Activated T-helper 17 cell treated with anti-CD3 and anti-CD28 coated beads, Interleukin-2, amount 50 U/mL, for 72 hours (primary cell): Measurements from ENCODE around the gene ACP3. TPM values are rescaled to one million over a fixed set of nuclear protein-coding genes. Genes with fewer than 3 reads are reported as not detected.
"Not testable (repeated sequence)": the region's sequence is repeated elsewhere in the genome, so short reads cannot be mapped to it uniquely, and the experiment has no call there.

Source experiments
- ATAC-seq: fragments of 150-1000 bp; cut with Tn5 transposase; replicated peaks from 2 replicates; pipeline ENCODE4 v1.10.0; 2021; ENCODE audit warnings: mild to moderate bottlenecking, moderate library complexity
- H3K27ac Mint-ChIP-seq: one replicate; pipeline ENCODE4 v1.8.0; 2022; ENCODE audit warnings: mixed read lengths
- H3K27me3 Mint-ChIP-seq: one replicate; pipeline ENCODE4 v1.8.0; 2022; ENCODE audit warnings: mixed read lengths
- H3K36me3 Mint-ChIP-seq: one replicate; pipeline ENCODE4 v1.8.0; 2022; ENCODE audit warnings: low read depth, mild to moderate bottlenecking, mixed read lengths
- H3K4me1 Mint-ChIP-seq: one replicate; pipeline ENCODE4 v1.8.0; 2022; ENCODE audit warnings: mixed read lengths
- H3K4me3 Mint-ChIP-seq: one replicate; pipeline ENCODE4 v1.8.0; 2022; ENCODE audit warnings: mild to moderate bottlenecking, mixed read lengths
- H3K9me3 Mint-ChIP-seq: one replicate; pipeline ENCODE4 v1.8.0; 2022; ENCODE audit warnings: mixed read lengths
- total RNA-seq, 2 donors: library from RNA; stranded (reverse); gene quantifications; one replicate each; pipeline ENCODE4 v1.2.3, GENCODE V29; 2022

Gene ACP3
- total RNA-seq, 2 donors from 2014 or later: not detected

DNA sequence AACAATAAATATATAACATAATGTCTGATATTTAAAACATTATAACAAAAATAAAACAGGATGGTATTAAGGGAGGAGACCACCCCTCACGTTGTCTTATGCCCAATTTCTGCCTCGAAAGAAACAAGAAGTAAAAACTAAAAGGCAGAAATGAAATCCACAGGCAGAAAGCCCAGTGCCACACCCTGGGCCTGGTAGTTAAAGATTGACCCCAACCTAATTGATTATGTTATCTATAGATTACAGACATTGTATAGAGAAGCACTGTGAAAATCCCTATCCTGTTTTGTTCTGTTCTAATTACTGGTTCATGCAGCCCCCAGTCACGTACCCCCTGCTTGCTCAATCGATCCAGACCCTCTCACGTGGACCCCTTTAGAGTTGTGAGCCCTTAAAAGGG is 22.3 kb upstream of the ACP3 start:
- ATAC-seq: no peak
- H3K36me3 Mint-ChIP-seq: no peaks in the 10 kb centered on the region
- peaks cover 10% of the 10 kb centered on the region for H3K27me3 Mint-ChIP-seq
- H3K4me1 Mint-ChIP-seq: no peaks in the 10 kb centered on the region
- H3K9me3 Mint-ChIP-seq: peaks cover 4% of the 10 kb centered on the region
- H3K4me3 Mint-ChIP-seq: no peak overlapping the region
- no peak overlapping the region for H3K27ac Mint-ChIP-seq

DNA sequence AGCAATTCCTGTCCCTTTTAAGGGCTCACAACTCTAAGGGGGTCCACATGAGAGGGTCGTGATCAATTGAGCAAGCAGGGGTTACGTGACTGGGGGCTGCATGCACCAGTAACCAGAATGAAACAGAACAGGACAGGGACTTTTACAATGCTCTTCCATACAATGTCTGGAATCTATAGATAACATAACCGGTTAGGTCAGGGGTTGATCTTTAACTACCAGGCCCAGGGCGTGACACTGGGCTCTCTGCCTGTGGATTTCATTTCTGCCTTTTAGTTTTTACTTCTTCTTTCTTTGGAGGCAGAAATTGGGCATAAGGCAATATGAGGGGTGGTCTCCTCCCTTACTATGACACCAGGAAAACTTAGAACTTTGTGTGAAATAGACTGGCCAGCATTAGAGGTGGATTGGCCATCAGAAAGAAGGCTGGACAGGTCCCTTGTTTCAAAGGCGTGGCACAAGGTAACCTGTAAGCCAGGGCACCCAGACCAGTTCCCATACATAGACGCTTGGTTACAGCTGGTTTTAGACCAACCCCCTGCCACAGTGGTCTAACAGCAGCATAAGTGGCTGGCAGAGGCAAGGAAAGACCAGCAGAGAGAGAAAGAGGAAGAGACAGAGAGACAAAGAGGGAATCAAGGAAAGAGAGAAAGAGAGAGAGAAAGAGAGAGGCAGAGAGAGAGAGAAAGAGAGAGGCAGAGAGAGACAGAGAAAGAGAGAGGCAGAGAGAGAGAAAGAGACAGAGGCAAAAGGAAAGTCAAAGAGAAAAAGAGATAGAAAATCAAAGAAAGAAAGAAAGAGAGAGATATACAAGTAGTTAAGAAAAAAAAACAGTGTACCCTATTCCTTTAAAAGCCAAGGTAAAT is 13.6 kb upstream of the ACP3 start:
- H3K4me1 Mint-ChIP-seq, ATAC-seq, H3K27ac Mint-ChIP-seq, H3K4me3 Mint-ChIP-seq, H3K36me3 Mint-ChIP-seq: not testable (repeated sequence)
- Mint-ChIP-seq H3K27me3 (peaks cover 17% of the 10 kb centered on the region), H3K9me3 (peaks cover 11% of the 10 kb centered on the region)

DNA sequence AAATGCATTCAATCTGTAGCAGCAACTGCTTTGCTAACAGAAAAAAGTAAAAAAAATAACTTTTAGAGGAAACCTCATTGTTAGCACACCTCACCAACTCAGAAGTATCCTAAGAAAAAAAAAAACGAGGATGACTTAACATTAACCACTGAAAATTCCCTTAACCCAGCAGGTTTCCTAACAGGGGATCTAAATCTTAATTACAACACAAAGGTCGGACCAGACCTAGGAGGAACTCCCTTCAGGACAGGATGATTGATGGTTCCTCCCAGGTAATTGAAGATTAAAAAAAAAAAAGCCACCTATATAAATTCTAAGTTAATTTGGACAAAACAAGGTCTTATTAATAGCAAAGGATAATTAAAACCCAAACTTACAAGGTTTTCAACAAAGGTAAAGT is 12.9 kb upstream of the ACP3 start:
- H3K4me3 Mint-ChIP-seq, H3K36me3 Mint-ChIP-seq, ATAC-seq, H3K4me1 Mint-ChIP-seq, H3K27ac Mint-ChIP-seq: not testable (repeated sequence)
- peaks cover 17% of the 10 kb centered on the region for H3K27me3 Mint-ChIP-seq
- peaks cover 11% of the 10 kb centered on the region for H3K9me3 Mint-ChIP-seq

DNA sequence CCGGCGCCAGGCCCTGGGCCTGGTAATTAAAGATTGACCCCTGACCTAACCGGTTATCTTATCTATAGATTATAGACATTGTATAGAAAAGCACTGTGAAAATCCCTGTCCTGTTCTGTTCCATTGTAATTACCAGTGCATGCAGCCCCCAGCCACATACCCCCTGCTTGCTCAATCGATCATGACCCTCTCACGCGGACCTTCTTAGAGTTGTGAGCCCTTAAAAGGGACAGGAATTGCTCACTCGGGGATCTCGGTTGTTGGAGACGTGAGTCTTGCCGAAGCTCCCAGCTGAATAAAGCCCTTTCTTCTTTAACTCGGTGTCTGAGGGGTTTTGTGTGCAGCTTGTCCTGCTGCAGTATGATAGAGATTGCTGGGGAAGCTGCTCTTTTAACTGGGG is 7.2 kb upstream of the ACP3 start:
- H3K27me3 Mint-ChIP-seq, H3K4me1 Mint-ChIP-seq, H3K27ac Mint-ChIP-seq, H3K9me3 Mint-ChIP-seq, H3K36me3 Mint-ChIP-seq, ATAC-seq, H3K4me3 Mint-ChIP-seq: not testable (repeated sequence)

DNA sequence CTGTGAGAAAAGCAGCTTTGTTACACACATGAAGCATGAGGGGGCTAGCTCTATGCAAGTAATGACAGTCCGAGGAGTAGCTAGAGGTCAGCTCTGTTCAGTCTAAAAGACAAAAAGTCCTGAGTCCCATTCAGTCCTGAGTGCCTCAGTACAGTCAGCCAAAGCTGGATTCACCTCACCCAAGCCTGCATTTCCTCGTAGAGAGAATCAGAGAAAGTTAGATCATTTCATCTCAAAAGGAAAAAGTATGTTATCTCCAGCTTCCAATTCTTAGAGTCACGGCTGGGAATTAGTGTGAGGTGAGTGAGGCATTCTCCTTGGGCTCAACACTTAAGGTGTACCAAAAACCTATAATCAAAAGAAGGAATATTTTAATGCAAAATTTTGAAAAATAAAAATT is 5.9 kb upstream of the ACP3 start:
- H3K4me3 Mint-ChIP-seq: no peak overlapping the region
- H3K27ac Mint-ChIP-seq: no peak overlapping the region
- H3K9me3 Mint-ChIP-seq: no peaks in the 10 kb centered on the region
- no peak for ATAC-seq
- no peaks in the 10 kb centered on the region for H3K4me1 Mint-ChIP-seq
- H3K27me3 Mint-ChIP-seq: peaks cover 11% of the 10 kb centered on the region
- H3K36me3 Mint-ChIP-seq: no peaks in the 10 kb centered on the region

DNA sequence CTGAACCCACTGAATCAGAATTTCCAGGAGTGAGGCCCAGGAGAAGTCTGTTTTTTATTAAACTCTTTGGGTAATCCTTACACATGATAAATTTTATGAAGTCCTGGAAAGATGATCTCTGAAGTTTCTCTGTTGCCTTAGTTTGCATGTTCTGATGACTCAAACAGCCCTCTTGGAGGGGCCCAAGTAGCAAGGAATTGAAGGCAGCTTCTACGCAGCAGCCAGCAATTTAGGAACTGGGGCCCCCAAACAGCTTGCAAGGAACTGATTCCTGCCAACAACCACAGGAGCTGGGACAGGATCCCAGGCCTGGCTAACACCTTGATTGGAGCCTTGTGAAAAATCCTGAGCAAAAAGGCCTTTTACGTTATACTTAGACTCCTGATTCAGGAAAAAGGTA is 5.4 kb upstream of the ACP3 start:
- Mint-ChIP-seq H3K9me3 (no peaks in the 10 kb centered on the region), H3K4me3 (no peak overlapping the region), H3K27me3 (peaks cover 11% of the 10 kb centered on the region), H3K4me1 (no peaks in the 10 kb centered on the region), H3K36me3 (no peaks in the 10 kb centered on the region), H3K27ac (no peak overlapping the region)
- no peak for ATAC-seq

DNA sequence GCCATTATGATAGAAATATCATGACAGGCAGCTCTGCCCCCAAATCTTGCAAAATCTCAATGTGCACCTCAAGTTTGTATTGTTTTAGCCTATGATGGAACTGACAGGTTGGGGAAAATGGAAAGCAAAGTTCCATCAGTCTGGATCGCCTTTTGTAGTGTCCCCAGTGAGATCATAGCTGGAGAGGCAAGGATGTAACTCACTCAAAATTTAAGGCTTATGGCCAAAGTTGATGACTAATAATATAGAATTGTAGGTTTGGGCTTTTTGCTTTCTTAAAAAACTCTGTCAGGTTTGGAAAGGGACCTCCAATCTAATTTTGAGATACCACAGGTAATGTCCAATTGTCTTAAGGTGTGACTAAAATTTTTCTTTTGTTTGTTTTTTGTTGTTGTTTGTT is 1.4 kb upstream of the ACP3 start:
- Mint-ChIP-seq H3K36me3 (no peaks in the 10 kb centered on the region), H3K4me3 (no peak overlapping the region), H3K9me3 (no peaks in the 10 kb centered on the region), H3K27ac (no peak overlapping the region), H3K4me1 (no peaks in the 10 kb centered on the region), H3K27me3 (peaks cover 16% of the 10 kb centered on the region)
- ATAC-seq: no peak

DNA sequence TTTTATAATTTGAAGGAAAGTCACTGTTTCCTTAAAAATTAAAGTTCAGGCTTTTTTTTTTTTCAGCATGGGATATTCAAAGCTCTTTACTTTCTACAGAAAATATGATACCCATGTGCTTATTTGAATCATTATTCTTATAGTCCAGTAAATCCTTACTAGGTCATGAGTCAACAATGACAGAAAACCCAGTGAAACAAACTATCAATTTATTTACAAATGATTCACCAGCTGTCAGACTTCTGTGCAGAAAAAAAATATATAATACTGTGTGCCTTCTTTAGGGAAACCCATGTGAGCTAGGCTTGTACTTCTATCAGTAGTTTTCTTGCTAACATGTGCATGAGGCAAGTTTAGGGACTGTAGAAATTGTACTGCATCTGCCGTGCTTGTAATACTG is 1.2 kb downstream of the ACP3 start:
- Mint-ChIP-seq H3K36me3 (no peaks in the 10 kb centered on the region), H3K9me3 (no peaks in the 10 kb centered on the region), H3K27ac (no peak overlapping the region), H3K4me3 (no peak overlapping the region), H3K4me1 (no peaks in the 10 kb centered on the region), H3K27me3 (peaks cover 20% of the 10 kb centered on the region)
- no peak for ATAC-seq

DNA sequence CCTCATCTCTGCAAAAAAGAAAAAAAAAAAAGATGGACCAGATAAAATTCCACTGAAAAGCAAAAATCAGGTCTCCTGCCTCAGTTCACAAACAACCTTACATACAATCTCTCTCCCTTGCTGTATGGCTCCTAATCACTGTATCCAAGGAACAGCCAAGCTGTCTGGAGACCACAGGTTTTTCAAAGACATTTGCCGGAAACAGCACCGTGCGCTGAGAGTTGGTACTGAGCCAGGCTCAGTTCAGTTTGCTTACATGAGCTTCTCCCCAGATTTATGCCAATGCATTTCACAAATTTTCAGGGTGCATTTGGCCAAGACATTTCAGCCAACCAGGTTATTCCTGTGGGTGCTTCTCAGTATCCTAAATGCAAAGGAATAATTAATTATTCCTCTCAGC is 4.1 kb downstream of the ACP3 start:
- no peak for ATAC-seq
- Mint-ChIP-seq H3K27me3 (peaks cover 19% of the 10 kb centered on the region), H3K4me3 (no peak overlapping the region), H3K27ac (no peak overlapping the region), H3K36me3 (no peaks in the 10 kb centered on the region), H3K4me1 (no peaks in the 10 kb centered on the region), H3K9me3 (no peaks in the 10 kb centered on the region)

DNA sequence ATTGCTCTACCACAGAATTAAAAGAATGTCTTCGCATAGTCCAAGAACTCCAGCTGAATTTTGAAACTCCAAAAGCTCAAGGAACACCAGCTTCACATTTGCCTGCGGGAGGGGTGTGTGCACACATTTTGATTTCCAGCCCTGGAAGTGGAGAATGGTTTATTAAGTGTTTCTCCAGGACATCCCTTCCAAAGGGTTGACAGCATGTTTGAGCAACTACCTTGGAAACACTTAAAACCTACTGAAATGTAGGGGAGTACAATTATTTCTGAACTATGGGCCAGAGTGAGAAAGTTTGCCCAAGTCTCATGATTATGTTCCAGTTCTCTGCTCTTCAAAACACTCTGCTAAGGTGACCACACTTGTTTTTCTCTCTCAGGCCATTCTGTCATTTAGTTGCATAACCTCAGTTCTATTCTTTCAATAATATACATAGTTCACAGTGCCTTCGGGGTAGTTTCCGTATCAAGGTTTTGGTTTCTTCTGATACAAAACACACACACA is 7.9 kb downstream of the ACP3 start:
- H3K36me3 Mint-ChIP-seq: no peaks in the 10 kb centered on the region
- no peaks in the 10 kb centered on the region for H3K9me3 Mint-ChIP-seq
- ATAC-seq: no peak
- peaks cover 23% of the 10 kb centered on the region for H3K27me3 Mint-ChIP-seq
- H3K4me1 Mint-ChIP-seq: no peaks in the 10 kb centered on the region
- no peak overlapping the region for H3K4me3 Mint-ChIP-seq
- no peak overlapping the region for H3K27ac Mint-ChIP-seq

DNA sequence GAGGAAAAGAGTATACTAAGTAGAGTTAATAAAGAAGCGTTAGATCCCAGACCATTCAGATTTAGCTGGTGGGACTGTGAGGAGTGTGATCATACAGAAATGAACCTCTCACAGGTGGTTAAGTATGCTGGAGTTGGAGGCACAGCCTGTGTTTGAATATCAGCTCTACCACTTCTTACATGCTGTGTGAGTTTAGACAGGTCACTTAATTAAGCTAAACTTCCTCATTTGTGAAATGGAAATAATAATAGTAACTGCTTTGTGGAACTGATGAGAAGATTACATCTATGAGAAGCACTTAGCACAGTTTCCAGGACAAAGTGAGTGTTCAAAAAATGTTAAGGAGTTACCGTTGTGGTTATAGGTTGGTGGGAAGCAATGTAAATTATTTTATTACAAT is 8.4 kb downstream of the ACP3 start:
- H3K4me3 Mint-ChIP-seq: no peak overlapping the region
- peaks cover 20% of the 10 kb centered on the region for H3K27me3 Mint-ChIP-seq
- ATAC-seq: no peak
- no peaks in the 10 kb centered on the region for H3K9me3 Mint-ChIP-seq
- no peaks in the 10 kb centered on the region for H3K4me1 Mint-ChIP-seq
- H3K27ac Mint-ChIP-seq: no peak overlapping the region
- H3K36me3 Mint-ChIP-seq: no peaks in the 10 kb centered on the region

DNA sequence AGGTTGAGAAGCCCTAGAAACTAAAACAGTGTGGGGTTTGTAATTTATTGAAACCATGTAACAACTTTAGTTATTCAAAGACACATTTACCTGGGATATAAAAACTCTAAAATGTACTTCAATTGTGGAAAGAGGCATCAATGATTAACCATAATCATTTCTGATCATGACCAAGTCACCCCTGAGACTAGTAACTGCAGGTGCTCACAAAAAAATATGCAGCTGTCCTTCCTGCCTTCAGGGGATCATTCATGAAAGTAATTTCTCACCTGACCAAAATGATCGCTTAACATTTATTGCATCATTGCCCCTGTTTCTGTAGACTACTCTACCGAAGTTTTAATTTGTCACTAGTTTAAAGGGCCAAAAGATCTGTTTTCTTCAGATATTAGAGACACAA is 9.0 kb downstream of the ACP3 start:
- H3K36me3 Mint-ChIP-seq: no peaks in the 10 kb centered on the region
- no peak for ATAC-seq
- H3K27ac Mint-ChIP-seq: no peak overlapping the region
- peaks cover 20% of the 10 kb centered on the region for H3K27me3 Mint-ChIP-seq
- H3K4me1 Mint-ChIP-seq: no peaks in the 10 kb centered on the region
- H3K9me3 Mint-ChIP-seq: no peaks in the 10 kb centered on the region
- no peak overlapping the region for H3K4me3 Mint-ChIP-seq

DNA sequence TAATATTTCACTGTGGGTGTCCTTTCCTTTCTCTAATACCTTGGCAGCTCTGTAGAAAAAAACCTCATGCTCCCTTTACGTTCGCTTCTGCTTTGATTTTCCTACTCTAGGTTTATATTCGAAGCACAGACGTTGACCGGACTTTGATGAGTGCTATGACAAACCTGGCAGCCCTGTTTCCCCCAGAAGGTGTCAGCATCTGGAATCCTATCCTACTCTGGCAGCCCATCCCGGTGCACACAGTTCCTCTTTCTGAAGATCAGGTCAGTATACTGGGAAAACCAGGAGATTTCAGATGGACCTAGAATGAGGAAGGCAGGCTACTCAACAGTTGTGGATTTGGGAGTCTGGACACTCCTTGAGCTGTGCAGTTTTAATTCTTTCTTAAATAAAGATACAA is 14.9 kb downstream of the ACP3 start:
- Mint-ChIP-seq H3K4me1 (no peaks in the 10 kb centered on the region), H3K27me3 (peaks cover 6% of the 10 kb centered on the region), H3K9me3 (no peaks in the 10 kb centered on the region), H3K27ac (no peak overlapping the region), H3K4me3 (no peak overlapping the region), H3K36me3 (no peaks in the 10 kb centered on the region)
- no peak for ATAC-seq

DNA sequence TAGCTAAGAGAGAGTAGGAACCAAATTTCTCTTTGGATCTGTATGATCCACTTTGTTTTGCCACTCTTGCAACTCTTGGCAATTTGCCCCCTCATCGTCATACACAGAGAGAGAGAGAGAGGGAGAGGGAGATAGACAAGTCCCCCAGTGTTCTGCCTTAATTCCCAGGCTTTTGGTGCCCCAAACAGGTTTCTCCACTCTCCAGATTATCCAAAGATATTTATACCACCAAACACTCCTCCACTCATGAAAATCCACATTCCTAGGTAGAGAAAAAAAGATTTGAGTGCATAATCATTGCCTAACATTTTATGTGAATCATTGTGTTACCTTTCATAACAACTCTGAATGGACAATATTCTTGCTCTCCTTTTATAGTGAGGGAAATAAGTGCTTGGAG is 15.3 kb downstream of the ACP3 start:
- ATAC-seq: no peak
- H3K27ac Mint-ChIP-seq: no peak overlapping the region
- no peaks in the 10 kb centered on the region for H3K4me1 Mint-ChIP-seq
- H3K36me3 Mint-ChIP-seq: no peaks in the 10 kb centered on the region
- no peak overlapping the region for H3K4me3 Mint-ChIP-seq
- peaks cover 6% of the 10 kb centered on the region for H3K27me3 Mint-ChIP-seq
- no peaks in the 10 kb centered on the region for H3K9me3 Mint-ChIP-seq

DNA sequence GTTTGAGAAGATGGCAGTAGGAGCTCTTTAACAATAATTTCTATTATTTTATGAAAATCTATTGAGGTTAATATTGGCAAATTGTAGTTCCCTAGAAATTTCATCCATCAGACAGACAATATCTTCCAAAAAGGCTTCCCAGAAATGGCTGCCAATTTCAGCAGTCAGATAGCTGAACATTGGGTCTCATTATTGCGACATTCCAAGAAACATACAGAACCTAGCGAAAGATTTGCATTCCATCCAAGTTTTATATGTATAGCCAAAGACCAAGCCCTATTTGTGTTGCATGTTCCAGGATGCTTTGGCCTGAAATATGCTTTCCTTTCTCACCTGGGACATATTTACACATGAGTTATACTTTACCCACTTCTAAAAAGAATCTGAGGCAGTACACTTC is 24.5 kb downstream of the ACP3 start:
- Mint-ChIP-seq H3K4me3 (no peak overlapping the region), H3K36me3 (no peaks in the 10 kb centered on the region), H3K9me3 (no peaks in the 10 kb centered on the region), H3K4me1 (no peaks in the 10 kb centered on the region), H3K27ac (no peak overlapping the region), H3K27me3 (peaks cover 8% of the 10 kb centered on the region)
- ATAC-seq: no peak
